ENCODE results near the gene FAM135A. TPM values are rescaled to one million over a fixed set of nuclear protein-coding genes. Genes with fewer than 3 reads are reported as not detected.
"Not testable (repeated sequence)": the region's sequence is repeated elsewhere in the genome, so short reads cannot be mapped to it uniquely, and the experiment has no call there.

The FAM135A gene
- total RNA-seq, 1 donor from 2014 or later, result 3.9 TPM

DNA sequence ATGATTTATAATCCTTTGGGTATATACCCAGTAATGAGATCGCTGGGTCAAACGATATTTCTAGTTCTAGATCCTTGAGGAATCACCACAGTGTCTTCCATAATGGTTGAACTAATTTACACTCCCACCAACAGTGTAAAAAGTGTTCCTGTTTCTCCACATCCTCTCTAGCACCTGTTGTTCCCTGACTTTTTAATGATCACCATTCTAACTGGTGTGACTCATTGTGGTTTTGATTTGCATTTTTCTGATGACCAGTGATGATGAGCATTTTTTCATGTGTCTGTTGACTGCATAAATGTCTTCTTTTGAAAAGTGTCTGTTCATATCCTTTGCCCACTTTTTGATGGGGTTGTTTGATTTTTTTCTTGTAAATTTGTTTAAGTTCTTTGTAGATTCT, 40.6 kb downstream of the FAM135A start:
- DNase-seq (ENCODE audit: low spot score); ATAC-seq: not testable (repeated sequence)

DNA sequence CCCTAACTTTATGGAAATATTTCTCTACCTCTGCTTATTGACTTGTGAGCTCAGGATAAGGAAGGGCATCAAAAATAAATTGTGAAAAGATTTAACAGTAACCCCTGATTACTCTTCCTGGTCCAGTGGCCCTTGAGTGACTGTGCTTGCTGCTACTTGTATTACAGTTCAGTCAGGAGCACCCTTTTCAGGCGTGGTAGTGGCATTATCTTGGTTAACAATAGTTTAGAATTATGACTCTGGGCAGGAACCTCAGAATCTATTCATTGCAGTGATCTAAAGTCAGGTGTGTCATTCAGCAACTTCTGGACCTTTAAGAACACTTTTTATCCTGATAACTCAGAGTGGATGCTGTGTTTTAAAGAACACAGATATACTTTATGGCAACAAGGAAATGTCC, 43.4 kb downstream of the FAM135A start:
- DNase-seq (ENCODE audit: low spot score) (no peak), ATAC-seq (no peak)

DNA sequence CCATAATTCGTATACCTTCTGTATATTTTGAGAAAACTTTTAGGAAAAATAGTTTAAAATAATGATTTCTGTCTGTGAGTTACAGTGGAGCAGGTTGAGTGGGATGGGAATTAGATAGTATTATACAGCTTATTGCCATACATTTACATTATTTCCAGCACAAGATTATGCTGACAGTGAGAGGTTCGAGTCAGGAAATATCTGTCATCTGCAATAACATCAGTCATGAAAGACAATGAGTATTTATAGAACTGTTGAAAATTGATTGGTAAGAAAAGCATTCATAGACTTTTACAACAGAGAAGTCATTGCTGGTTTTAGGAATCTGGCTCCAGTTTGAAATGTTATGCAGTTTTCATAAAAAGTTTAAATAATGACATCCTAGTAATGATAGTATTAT, 45.9 kb downstream of the FAM135A start:
- DNase-seq (ENCODE audit: low spot score) (no peak), ATAC-seq (no peak)

- not testable (repeated sequence) for ATAC-seq
These were observed 46.4 kb downstream of the FAM135A start for GRCh38 chr6:70459699-70460098.

DNA sequence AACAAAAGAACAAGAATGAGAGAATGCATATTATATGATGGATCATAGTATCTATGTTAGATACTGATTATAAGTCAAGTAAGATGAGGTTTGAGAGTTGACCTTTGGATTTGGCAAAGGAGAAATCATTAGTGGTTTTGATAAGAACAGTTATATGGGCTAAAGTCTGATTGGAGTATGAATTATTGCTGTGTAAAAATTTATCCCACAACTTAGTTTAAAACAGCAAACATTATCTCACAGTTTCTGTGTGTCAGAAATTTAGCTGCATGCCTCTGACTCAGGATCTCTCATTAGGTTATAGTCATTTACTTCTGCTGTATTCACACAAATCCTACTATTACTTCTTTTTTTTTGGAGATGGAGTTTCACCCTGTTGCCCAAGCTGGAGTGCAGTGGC, 56.7 kb downstream of the FAM135A start:
- DNase-seq (ENCODE audit: low spot score) (no peak), ATAC-seq (no peak)

More at GRCh38 chr6:70459699-70460098, 46.4 kb downstream of the FAM135A start:
- DNase-seq (ENCODE audit: low spot score), result not testable (repeated sequence)

- not testable (repeated sequence) for ATAC-seq; DNase-seq (ENCODE audit: low spot score)
These were observed 57.2 kb downstream of the FAM135A start for GRCh38 chr6:70470510-70470909.

DNA sequence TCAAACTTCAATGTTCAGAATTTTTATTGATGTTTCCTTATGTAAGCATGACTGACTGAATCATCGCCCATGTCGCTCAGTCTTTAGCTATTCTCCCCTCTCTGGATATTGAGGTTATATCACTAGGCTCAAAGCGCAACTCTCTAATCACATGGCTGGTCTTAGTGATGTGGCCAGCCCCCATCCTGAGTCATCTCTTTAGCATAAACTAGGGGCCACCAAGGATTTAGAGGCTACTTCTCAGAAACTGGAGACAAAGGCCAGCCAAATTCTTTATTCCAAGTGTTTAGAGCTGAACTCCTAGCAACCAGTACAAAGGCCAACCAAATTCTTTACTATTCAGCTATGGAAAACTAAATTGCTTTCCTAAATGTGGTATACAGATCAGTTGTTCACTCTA, 61.4 kb downstream of the FAM135A start:
- DNase-seq (ENCODE audit: low spot score) (no peak), ATAC-seq (no peak)

- ATAC-seq (no peak), DNase-seq (ENCODE audit: low spot score) (no peak)
These were observed 65.9 kb downstream of the FAM135A start for GRCh38 chr6:70479236-70479635.

DNA sequence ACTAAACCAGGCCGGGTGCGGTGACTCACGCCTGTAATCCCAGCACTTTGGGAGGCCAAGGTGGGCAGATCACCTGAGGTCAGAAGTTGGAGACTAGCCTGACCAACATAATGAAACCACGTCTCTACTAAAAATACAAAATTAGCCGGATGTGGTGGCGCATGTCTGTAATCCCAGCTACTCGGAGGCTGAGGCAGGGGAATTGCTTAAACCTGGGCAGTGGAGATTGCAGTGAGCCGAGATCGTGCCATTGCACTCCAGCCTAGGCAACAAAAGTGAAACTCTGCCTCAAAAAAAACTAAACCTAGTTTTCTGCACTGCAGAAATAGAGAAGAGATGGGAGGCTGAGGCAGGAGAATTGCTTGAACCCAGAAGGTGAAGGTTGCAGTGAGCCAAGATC, 73.3 kb downstream of the FAM135A start:
- DNase-seq (ENCODE audit: low spot score); ATAC-seq: not testable (repeated sequence)

- DNase-seq (ENCODE audit: low spot score), result no peak
- ATAC-seq, result no peak
These were observed 76.1 kb downstream of the FAM135A start for GRCh38 chr6:70489364-70489763.

DNA sequence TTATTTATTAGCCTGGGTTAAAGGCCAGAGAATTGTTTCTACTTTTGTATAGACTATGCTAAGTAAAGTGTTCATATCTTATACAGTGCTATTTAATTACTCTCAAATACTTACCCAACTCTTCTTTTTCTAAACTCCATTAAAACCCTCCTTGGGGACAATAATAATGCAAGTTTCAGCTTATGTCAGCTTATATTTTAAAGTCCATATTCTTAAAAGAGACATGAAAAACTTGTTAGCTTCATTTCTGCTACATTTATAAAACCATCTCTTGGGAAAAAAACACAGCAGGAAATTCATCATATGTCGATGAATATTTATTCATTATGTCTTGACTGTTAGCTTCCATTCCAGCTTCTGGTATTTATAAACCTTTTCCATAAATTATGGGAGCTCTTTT, 81.5 kb downstream of the FAM135A start:
- DNase-seq (ENCODE audit: low spot score), result no peak
- no peak for ATAC-seq

GRCh38 chr6:70495790-70496189, 82.5 kb downstream of the FAM135A start:
- ATAC-seq; DNase-seq (ENCODE audit: low spot score): not testable (repeated sequence)

GRCh38 chr6:70502484-70502883, 89.2 kb downstream of the FAM135A start:
- ATAC-seq (no peak), DNase-seq (ENCODE audit: low spot score) (no peak)

DNA sequence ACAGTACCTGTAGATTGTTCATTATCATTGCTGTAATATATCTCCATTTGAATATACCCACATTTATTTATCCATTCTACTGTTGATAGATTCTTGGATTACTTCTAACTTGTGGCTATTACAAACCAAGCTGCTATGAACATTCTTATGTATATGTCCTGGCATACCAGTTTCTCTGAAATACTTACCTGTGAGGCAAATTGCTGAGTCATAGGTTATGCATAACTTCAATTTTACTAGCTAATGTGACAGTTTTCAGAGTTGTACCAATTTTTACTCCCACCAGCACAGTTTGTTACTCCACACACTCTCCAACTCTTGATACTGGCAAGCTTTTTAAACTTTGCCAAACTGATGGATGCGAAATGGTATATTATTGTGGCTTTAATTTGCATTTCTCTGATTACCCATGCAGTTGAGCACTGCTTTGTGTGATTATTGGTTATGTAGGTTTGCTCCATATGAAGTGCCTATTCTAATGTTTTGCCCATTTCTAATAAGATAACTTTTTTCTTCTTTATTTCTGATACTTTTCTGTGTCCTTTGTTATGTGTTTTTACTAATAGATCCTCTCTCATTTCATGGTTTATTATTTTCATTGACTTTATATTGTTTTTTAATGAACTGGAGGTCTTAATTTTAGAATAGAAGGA, 90.6 kb downstream of the FAM135A start:
- ATAC-seq, result no peak
- no peak for DNase-seq (ENCODE audit: low spot score)

GRCh38 chr6:70506321-70506720, 93.0 kb downstream of the FAM135A start:
- DNase-seq (ENCODE audit: low spot score), result no peak
- no peak for ATAC-seq

DNA sequence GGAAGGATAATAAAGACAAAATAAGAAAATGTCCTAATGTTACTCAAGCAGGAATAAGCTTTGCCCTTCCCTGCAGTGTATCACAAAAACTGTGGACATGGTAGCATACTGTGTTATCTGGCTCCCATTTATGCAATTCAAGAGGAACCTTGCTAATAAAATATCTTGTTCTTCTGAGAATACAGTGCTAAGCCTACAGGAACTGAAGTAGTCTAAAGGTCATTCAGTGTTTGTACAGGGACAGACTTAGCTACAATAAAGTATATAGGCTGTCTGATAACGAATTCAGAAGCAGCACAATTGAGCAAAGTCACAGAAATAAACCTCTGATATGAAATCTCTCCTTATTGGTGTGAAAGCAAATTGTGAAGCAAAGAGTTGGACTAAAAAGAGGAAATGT, 93.9 kb downstream of the FAM135A start:
- ATAC-seq, result no peak
- DNase-seq (ENCODE audit: low spot score), result no peak

DNA sequence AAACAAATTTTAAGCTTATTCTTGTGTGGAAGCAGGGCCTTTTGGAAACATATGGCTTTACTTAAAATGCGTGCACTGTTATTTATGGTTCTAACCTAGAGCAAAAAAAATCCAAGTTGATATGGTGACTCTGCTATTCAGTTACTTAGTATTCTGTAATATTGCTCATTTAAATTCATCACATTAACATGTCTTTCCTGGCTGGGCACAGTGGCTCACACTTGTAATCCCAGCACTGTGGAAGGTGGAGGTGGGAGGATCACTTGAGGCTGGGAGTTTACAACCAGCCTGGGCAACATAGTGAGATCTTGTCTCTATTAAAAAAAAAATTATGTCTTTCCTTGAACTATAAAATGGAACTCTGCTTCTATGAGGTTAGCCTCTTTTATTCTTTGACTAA, 95.6 kb downstream of the FAM135A start:
- DNase-seq (ENCODE audit: low spot score), result no peak
- no peak for ATAC-seq

DNA sequence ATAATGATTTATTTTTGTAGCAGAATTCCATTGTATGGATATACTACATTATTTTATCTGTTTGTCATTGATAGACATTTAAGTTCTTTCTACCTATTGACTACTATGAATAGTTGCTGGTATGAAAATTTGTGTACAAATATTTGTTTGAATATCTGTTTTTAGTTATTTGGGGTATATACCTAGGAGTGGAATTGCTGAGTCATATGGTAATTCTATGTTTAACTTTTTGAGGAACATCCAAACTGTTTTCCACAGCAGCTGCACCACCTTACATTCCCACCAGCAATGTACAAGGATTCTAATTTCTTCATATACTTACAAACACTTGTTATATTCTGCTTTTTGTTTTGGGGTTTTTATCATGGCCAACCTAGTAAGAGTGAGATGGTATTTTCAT, 97.3 kb downstream of the FAM135A start:
- ATAC-seq (no peak), DNase-seq (ENCODE audit: low spot score) (no peak)

- ATAC-seq (no peak), DNase-seq (ENCODE audit: low spot score) (no peak)
These were observed 105.4 kb downstream of the FAM135A start for GRCh38 chr6:70518723-70519122.

- DNase-seq (ENCODE audit: low spot score), result no peak
These were observed 107.3 kb downstream of the FAM135A start for GRCh38 chr6:70520575-70520974.

GRCh38 chr6:70524721-70525286, 111.5 kb downstream of the FAM135A start:
- no peak for DNase-seq (ENCODE audit: low spot score)
- ATAC-seq, result peak; percentile 64

More at GRCh38 chr6:70520575-70520974, 107.3 kb downstream of the FAM135A start:
- ATAC-seq, result peak; percentile 64

DNA sequence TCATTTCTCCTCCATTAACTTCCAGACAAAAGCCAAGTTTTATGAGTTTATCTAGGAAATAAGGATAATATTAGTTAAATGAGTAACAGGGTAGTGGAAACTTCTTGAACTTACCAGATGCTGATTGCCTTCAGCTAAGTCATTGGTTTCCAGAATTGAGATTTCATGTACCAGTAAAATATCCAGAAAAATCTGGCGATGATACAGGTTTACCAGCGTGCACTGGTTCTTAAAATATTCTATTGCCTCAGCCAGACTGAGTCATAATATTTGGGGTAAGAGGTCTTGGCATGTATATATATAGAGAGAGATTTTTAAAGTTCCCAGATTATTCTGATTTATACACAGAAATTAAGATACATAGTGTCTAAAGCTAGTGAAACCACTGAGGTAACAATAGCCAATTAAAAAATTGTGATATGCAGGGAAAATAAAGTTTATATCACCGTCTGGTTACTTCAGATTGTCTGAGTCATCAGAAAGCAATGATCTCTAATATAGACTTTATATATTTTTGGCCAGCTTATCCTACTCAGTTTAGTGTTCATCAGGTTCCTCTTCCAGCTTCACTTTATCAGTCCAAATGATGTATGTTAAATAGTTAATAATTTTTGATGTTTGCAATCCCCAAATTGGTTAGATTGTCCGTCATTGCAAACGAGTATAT, 113.9 kb downstream of the FAM135A start:
- DNase-seq (ENCODE audit: low spot score), result no peak
- no peak for ATAC-seq
